GM04503 (cell line): Measurements from ENCODE around the gene SLPI.

Experiments
- DNase-seq: peaks from one replicate; pipeline ENCODE4 v3.0.0-alpha.2; 2012; ENCODE audit warnings: low read depth

Gene SLPI

DNA sequence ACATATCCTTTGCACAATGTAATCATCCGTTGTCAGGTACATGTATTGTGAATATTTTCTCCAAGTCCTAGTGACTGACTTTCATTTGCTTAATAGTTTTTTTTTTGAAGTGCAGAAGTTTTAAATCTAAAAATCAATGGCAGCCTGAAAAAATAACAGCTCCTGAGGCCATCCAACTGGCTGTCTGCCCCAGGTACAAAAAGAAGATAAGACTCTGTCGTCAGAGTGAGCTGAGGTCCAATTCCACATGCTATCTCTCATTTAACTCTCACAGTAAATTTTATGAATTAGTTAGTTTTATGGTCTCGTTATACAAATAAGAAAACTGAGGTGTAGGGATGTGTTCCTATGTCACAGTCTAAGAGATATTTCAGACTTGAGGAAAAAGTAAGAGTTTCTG, 21.0 kb upstream of the SLPI start:
- DNase-seq, result no peak

DNA sequence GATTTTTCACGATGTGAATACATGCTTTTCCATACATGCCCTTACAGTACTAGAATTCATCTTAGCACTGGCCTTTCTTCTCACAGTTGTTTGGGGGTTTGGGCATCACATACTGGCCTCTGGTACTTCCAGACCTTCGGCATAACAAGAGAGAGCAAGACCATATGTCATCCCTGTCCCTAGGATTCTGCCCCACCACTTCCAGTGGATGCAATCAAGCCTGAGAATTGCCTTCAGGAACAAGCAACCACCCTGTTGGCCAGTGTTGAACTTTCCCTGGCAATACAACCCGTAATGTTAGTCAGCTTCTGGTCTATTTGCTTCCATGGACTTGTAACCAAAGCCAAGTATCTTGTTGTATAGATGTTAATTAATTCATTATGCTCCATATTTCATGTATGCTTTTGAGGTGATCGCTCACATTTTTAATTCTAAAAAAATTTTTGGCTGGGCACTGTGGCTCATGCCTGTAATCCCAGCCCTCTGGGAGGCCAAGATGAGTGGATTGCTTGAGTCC, 15.4 kb upstream of the SLPI start:
- no peak for DNase-seq

DNA sequence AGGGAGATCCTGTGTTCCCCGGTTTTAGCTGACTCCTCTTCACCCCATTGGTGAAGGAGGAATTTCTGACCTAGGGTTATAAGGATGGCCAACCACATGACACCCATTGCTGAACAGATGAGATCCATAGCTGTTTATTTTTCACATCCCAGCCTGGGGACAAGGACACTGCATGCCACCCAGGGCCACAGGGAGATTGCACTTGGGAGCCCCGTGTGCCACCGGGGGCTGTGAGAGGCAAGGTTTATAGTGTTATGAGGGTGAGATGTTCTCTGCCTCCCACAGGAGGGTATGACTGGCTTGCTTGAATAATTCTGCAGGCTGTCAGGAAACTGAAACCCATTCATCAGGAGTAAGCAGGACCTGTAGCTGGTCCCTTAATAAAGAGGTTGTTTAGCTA, 14.7 kb upstream of the SLPI start:
- DNase-seq, result no peak

DNA sequence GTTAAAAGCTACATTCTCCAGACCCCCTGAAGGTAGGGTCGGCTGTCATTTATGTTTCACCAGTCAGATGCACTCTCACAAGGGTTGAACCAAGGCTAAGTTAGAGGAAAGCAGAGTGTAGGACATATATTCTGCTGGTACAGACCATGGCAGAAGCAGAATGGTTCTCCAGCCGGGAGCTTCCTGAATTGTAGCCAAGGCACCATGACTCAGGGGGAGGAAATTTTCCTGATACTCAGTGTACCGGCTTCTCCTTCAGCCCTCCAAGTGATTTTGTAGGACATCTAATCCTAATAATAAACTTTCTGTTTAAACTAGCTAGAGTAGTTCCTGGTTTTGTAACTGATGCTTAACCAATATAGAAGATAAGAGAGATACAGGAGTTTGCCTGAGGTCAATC, 14.2 kb upstream of the SLPI start:
- no peak for DNase-seq

DNA sequence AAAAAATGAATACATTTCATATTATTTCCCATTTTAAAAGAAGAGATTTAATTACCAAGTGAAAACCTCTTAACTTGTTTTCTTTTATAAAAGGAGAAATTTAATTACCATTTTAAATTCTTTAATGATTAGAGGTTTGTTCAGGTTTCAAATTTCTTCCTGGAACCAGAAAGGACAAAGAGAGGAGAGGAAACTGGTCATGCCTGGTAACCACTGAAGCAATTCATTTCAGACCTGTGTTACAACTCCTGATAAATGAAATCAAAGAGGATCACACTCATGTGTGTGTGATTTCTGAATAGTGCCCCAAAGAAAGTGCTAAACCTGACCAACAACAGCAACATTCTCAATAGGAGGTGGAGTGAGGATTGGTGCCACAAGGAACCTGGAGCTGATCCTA, 12.6 kb upstream of the SLPI start:
- no peak for DNase-seq

DNA sequence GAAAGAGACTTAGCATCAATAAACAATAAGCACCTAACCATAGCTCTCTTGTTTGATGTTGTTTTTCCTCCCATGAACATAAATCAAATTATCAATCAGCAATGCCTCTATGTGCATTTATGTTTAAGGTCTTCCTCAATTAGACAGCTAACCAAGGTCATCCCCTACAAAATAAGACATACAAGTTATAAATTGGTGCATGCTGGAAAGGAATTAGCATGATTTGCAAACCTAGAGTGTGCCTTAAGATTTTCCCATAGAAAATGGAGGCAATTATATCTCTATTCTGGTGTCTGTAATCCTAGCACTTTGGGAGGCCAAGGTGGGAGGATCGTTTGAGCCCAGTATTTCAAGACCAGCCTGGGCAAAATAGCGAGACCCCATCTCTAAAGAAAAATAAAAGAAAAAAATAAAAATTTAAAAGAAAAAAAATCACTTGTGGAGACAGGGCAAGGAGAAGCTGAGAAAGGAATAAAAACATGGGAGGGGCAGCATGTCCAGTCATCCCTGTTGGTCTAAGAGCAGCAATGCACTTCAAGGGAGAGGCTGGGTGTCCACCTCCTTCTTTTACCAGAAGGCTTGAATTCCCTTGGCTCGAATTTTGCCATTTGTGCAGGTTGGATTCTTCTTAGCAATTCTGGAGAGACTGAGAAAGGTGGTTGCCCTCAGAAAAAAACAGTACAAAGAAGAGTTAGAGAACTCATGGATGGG, 9.3 kb upstream of the SLPI start:
- DNase-seq, result no peak

DNA sequence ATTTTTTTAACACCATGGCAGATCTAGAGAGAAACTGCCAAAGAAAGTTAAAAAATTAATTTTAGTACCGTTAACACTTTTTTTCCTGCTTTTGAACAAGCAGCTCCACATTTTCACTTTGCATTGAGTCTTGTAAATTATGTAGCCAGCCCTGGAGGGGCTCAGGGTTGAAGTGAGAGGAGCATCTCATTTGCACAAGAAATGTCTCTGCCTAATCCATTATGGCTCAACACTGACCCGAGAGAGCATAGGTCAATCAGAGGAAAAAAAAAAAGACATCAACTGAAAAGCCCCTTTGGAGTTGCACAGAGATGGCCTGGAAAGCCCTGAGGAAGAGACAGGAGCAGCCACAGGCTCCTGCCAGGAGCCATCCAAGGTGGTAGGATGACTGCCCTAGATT, 4.3 kb upstream of the SLPI start:
- DNase-seq, result no peak

DNA sequence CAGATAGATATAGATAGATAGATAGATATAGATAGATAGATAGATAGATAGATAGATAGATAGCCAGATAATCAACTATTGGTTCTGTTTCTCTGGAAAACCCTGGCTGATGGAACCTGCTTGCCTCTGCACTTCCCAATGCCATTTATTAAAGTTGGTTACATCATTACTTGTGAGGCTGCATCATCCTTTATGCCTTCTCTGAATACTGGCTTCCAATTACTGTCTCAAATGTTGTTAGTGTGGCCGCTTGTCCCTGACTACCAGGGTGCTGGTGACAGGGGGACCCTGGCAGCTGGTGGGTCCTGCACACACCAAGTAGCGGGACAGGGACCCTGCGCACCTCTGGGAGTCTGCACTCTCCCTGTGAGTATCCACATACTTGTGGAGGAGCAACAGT, 3.9 kb upstream of the SLPI start:
- DNase-seq, result no peak

DNA sequence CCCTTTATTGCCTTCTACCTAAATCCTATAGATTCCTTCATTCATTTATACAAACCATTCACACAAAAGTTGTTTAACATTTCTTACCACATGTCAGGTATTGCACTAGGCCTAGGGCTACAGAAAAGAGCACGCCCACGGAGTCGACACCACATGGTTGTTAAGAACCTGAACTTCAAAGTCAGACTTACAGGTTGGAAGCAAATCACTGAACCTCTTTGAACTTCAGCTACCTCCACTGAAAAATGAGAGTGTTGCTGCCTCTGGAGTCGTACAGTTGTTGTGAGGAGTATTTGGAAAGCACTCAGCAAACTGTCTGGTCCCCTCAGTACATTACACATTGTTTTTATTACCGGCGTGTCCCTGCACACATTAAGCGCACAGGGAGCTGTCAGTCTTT, 3.3 kb upstream of the SLPI start:
- DNase-seq, result no peak

DNA sequence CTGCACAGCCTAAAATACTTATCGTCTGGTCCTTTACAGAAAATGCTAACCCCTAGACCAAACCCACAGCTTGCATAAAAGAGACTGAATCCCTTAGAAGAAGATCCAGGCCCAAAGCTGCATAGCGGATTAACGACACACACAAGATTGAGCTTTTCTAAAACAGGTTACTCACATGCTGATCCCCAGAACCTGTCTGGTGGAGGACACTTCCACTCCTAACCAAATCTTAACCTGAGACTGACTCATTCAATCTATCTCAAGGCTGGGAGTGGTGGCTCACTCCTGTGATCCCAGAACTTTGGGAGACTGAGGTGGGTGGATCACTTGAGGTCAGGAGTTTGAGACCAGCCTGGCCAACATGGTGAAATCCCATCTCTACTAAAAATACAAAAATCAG, 2.8 kb upstream of the SLPI start:
- DNase-seq, result no peak

DNA sequence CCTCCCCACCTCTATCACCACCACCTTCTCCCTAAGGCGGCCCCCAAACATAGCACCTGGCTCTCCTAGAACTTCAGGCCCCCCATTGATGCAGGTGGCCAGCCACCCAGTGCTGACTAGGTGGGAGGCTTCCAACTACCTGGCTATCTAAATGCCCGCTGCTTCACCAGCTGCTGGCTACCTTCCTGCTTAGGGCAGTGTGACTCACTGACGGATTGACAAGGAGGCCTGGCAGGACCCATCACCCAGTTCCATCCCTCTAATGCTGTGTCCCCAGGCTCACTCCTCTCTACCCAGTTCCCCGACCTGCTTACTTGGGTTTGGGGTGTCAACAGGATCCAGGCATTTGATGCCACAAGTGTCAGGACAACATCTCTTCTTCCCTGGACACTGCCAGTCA, 1.1 kb downstream of the SLPI start:
- no peak for DNase-seq

DNA sequence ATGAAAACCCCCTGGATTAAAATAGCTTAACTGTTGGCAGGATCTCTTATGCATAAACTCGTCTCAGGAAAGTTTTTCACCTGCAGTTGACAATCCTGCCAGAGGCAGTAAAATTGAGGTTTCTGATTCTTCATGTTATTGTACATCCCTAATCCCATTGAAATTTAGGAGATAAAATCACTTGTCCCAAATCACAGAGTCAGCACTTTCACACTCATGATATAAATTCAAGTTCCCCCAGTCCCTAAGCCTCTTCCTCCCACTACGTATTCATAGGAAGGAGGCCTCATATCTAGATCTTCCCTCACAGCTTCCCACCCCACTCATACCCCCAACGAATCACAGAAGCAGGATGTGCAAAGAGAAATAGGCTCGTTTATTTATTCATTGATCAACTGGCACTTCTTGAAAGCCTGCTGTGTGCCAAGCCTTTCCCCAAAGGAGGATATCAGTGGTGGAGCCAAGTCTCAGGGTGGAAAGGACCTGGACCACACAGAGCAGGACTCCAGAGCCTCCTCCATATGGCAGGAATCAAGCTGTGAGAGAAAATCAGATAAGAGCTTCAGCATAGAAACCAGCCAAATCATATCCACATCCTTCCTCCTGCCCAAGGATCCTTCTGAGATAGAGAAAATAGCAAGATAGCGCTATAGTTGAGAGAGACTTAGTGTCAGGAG, 2.3 kb downstream of the SLPI start:
- DNase-seq, result no peak

DNA sequence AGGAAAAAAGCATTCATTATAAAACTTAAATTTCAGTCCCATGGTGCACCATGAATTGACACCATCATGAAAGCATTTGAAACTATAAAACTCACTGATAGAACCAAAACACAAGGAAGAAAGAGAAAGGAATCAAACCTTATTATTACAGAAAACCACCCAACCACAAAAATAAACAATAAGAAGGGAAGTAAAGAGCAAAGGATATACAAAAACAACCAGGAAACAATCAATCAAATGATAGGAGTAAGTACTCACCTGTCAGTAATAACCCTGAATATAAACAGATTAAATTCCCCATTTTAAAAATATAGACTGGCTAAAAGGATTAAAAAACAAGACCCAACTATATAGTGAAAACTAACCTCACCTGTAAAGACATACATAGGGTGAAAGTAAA, 5.8 kb downstream of the SLPI start:
- no peak for DNase-seq

DNA sequence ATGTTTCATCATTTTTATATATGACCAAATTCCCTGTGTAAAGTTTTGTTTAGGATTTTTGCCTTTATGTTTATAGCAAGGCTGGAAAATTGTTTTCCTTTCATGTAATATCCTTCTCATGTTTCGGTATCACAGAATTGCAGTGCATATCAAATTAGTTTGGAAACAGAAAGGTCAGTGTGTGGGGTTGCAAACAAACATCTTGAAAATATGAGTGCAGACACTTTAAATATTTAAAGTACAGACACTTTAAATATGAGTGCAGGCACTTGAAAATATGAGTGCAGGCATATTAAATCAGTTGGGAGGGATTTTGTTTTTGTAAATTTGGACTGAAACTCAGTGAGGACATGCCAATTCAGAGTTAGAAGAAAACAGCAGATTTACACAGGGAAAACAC, 6.5 kb downstream of the SLPI start:
- DNase-seq, result no peak

DNA sequence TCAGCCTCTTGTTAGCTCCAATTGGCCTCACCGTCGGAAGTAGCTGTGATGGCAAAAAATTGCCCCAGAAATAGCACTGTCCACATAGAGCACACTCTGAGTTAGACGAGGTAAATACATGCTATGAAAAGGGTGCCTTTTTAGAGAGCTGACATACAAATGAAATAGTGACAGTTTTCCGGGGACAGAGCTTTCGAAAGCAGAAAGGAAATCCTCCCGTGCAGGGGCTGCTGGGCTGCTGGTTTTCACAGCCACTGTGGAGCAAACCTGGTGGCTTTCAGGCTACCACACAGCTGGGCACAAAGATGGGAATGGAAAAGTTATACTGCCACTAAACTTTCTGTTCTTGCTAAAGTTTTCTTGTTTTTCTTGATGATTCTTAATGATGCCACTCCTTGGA, 8.3 kb downstream of the SLPI start:
- DNase-seq, result no peak

DNA sequence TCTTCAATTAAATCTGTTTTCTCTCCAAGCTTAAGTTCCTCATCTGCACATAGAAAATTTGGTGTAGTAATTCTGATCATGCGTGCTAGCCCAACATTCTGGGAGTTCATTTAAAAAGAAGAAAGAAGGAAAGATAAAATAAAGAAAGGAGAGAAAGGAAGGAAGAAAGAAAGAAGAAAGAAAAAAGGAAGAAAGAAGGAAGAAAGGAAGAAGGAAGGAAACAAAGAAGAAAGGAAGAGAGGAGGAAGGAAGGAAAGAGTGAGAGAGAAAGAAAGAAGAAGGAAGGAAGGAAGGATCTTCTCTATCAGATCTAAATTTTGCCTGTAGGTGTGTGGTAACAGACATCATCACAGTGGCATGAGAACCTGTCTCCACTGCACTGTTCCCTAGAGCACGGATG, 16.2 kb downstream of the SLPI start:
- no peak for DNase-seq

DNA sequence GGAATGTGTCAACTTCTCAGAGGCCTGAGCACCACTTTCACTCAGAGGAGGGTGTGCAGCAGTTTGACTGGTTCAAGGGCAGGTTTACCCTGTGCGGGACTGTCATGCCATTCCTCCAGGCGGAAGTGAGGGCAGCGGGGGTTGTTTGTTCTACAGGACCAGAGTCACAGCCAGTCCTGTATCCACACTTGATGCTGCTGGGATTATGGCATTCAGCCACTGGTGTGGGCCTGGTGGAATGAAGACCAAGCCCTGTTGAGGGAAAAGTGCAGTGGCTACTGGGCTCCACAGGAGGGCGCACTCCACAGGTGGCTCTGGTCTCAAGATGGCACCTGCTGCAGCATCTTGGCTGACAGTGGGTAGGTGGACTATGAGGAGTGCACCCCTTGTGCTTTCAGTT, 18.4 kb downstream of the SLPI start:
- DNase-seq, result no peak

DNA sequence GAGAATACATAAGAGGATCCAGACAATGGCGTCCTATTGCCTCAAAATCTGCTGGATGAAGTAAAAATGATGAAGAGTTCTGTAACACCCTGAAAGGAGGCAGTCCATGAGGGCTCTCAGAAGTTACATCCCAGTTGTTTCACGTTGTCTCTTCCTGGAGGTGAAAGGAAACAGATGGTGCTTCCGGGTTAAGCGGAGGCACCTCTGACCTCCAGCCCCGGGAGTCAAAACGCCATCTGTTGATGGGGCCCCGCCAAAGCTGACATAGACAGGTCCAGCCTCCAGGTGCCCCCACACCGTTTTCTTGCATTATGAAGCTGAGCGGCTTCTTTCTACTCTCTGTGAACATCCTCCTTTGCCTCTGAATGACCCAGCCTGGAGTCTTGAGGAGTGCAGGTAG, 23.7 kb downstream of the SLPI start:
- DNase-seq, result no peak

DNA sequence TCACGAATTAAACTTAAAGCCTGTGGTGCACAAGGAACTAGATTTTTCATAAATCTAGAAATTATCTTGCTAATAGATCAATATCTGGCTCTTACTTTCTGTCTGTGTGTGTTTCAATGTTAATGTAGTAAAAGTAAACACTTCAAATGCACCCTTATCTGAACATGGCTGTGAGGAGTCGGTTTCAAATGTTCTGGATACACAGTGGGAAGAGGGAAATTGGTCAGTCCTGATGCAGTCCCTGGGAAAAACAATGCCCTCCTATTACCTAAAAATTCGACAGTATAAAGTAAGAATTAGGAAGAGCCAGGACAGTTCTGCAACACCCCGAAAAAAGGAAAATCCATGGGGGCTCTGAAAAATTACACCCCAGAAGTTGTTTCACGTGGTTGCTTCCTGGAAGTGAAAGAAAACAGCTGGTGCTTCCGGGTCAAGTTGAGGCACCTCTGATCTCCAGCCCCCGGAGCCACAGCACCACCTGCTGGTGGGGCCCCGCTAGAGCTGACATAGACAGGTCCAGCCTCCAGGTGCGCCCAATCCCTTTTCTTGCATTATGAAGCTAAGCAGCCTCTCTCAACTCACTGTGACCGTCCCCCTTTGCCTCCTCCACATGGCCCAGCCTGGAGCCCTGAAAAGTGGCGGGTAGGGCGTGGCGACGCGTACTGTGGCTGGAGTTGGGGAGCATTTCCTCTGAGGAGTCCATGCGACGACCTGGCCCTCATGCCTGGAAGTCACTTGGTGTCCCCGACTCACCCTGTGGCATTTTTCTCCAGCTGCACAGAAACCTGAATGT, 24.9 kb downstream of the SLPI start:
- no peak for DNase-seq

DNA sequence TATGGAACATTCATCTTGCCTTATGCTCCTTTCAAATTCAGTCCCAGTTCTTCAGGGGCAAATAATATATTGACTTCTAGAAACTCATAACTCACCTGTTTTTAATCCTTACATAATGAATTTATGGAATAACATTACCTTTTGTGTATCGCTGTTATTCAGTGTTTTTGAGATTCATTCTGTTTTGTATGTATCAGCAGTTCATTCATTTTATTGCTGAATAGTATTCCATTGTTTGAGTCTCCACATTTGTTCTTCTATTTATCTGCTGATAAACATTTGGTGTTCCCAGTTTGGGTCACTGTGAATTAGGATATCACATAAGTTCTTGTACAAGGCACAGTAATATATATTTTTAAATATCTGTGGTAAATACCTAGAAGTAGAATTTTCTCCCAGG, 28.1 kb downstream of the SLPI start:
- DNase-seq, result no peak

DNA sequence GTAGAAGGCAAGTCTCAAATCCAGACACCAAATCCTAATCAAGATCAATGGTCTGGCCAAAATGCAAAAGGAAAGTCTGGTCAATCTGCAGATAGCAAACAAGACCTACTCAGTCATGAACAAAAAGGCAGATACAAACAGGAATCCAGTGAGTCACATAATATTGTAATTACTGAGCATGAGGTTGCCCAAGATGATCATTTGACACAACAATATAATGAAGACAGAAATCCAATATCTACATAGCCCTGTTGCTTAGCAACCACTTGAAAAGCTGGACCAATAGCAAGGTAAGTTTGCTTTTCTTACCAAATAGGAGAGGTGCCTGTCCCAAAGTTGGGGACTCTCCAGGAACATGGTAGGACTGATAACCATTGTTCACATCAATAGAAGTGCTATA, 31.2 kb downstream of the SLPI start:
- DNase-seq, result no peak

DNA sequence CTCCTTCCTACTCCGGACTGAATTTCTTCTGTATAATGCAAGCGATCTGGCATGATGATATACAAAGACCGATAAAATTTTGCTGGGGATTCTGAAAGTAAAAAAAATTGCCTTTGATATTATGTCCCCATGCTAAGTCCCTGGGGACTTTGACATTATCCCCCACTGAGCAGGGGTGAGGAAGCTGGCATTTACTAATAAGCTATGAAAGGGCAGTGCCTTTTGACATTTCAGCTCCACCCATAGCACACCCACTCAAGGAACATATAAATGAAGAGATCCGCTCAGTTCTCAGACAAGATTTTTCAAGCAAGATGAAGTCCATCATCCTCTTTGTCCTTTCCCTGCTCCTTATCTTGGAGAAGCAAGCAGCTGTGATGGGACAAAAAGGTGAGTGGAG, 33.3 kb downstream of the SLPI start, which contains the start of gene SEMG2:
Gene SEMG2 (plus strand): TSS at position 298 of the 400 bp plus-strand sequence. CDS start 17 bp downstream, at position 315.
- no peak for DNase-seq

DNA sequence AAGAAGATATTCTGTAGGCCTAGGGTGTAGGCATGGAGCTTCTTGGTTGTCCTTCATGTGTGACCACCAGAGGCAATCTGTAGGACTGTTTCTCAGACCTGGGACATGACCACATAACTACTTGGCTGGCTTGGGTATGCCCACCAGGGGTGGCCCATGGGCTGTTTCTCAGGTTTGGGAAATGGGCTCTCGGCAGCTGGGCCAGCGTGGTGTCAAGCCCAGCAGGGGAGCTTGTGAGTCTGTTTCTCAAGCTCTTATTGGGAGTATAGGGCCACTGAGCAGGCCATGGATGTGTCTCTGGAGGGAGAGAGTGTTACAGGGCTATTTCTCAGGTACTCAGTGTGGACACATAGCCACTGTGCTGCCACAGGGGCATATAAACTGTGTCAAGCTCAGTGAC, 35.7 kb downstream of the SLPI start:
- DNase-seq, result no peak
